Measurements from ENCODE around the gene UBAP1. TPM values are rescaled to one million over a fixed set of nuclear protein-coding genes. Genes with fewer than 3 reads are reported as not detected.
A peak's percentile ranks its signal among the peaks of the same experiment; 100 is the strongest.
"Not testable (repeated sequence)": the region's sequence is repeated elsewhere in the genome, so short reads cannot be mapped to it uniquely, and the experiment has no call there.

The UBAP1 gene
- total RNA-seq, 3 donors from 2014 or later, result 33.7 to 53.1 (median 38.2) TPM

DNA sequence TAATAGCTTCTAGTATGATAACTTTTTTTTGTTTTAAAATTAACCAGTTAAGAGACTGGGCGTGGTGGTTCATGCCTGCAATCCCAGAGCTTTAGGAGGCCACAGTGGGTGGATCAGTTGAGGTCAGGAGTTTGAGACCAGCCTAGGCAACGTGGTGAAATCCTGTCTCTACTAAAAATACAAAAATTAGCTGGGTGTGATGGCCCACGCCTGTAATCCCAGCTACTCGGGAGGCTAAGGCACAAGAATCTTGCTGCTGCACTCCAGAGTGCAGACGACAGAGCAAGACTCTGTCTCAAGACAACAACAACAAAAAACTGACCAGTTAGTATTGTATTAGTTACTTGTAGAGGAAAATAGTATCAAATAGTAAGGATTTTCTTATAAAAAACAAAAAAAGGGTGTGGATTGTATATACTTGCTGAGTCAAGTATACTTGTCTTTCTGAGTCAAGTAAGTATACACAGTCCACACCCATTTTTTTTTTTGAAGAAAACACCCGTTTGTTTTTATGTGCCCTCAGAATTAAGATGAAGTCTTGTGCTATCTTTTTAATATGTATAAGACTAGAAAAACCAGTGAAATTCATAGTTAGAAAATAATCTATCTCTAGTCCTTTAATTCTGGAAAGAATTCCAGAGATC, 25.3 kb downstream of the UBAP1 start:
- Histone ChIP-seq H3K9me3 (no peaks in the 10 kb centered on the region), H3K4me1 (ENCODE audit: low read depth) (no peaks in the 10 kb centered on the region), H3K4me3 (no peak overlapping the region), H3K36me3 (ENCODE audit: low read depth) (no peaks in the 10 kb centered on the region)
- TF ChIP-seq, protein P1, sequence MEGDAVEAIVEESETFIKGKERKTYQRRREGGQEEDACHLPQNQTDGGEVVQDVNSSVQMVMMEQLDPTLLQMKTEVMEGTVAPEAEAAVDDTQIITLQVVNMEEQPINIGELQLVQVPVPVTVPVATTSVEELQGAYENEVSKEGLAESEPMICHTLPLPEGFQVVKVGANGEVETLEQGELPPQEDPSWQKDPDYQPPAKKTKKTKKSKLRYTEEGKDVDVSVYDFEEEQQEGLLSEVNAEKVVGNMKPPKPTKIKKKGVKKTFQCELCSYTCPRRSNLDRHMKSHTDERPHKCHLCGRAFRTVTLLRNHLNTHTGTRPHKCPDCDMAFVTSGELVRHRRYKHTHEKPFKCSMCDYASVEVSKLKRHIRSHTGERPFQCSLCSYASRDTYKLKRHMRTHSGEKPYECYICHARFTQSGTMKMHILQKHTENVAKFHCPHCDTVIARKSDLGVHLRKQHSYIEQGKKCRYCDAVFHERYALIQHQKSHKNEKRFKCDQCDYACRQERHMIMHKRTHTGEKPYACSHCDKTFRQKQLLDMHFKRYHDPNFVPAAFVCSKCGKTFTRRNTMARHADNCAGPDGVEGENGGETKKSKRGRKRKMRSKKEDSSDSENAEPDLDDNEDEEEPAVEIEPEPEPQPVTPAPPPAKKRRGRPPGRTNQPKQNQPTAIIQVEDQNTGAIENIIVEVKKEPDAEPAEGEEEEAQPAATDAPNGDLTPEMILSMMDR (IDR thresholded peaks at IDR 0.05), result no peak
- intact Hi-C loops (cut with DNase I, micrococcal nuclease), result no loop called here
- ATAC-seq, result peak; percentile 37
- DNase-seq, result no peak

DNA sequence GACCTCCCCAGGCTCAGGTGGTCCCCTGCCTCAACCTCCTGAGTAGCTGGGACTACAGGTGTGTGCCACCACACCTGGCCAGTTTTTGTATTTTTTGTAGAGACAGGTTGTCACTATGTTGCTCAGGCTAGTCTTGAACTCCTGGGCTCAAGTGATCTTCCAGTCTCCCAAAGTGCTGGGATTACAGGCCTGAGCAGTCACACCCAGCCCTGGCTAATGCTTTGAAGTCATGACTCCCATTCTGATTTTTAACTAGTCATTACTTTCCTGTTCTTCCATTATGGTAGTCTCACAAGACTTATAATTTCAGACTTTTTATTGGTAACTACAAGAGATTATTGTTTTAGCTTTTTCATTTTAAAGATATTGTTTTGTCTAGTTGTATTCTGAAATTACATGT, 26.3 kb downstream of the UBAP1 start:
- H3K36me3 ChIP-seq (ENCODE audit: low read depth), result no peaks in the 10 kb centered on the region
- no peaks in the 10 kb centered on the region for H3K4me1 ChIP-seq (ENCODE audit: low read depth)
- TF ChIP-seq, protein P1 (IDR thresholded peaks at IDR 0.05), result no peak
- ATAC-seq (no peak), DNase-seq (no peak)
- intact Hi-C loops (cut with DNase I, micrococcal nuclease), result no loop called here
- H3K4me3 ChIP-seq, result no peak overlapping the region
- no peaks in the 10 kb centered on the region for H3K9me3 ChIP-seq

DNA sequence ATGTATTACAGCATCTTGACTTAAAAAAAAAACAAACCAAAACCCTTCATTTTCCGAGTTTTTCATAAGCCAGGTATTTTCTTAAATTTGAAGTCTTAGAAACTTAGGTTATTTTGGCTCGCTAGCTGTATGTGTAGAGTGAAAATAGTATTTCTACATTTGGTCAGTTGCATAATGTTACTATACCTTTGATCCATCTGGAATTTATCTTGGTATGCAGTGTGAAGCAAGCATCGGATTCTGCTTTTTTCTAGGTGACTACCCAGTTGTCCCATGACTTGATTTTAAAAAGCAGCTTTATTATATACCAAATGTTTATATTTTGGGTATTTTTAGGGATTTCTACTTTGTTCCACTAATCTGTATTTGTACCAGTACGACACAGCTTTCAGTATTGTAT, 27.7 kb downstream of the UBAP1 start:
- no peak overlapping the region for H3K4me3 ChIP-seq
- ATAC-seq, result no peak
- no peaks in the 10 kb centered on the region for H3K36me3 ChIP-seq (ENCODE audit: low read depth)
- TF ChIP-seq, protein P1 (IDR thresholded peaks at IDR 0.05), result no peak
- H3K9me3 ChIP-seq, result no peaks in the 10 kb centered on the region
- no peak for DNase-seq
- intact Hi-C loops (cut with DNase I, micrococcal nuclease), result no loop called here
- H3K4me1 ChIP-seq (ENCODE audit: low read depth), result no peaks in the 10 kb centered on the region

DNA sequence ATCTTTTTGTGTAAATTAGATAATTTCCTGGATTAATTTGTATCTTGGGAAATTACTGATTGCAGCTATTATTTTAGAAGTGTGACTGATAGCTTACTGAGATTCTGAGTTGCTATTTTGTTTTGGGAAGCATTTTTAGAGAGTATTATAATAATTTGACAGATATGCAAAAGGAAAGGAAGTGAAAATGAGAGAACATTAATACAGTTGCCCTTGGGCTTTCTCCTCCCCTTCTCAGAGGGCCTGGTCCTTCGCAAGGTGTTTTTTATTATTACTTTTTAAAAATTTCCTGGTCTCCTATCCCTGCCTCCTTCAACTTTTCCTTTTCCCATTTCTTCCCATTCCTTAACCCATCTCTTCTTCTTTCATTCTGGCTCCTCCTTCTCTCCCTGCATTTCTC, 32.6 kb downstream of the UBAP1 start:
- H3K9me3 ChIP-seq, result no peaks in the 10 kb centered on the region
- H3K4me1 ChIP-seq (ENCODE audit: low read depth), result no peaks in the 10 kb centered on the region
- no peak for DNase-seq
- no peak overlapping the region for H3K4me3 ChIP-seq
- H3K36me3 ChIP-seq (ENCODE audit: low read depth), result no peaks in the 10 kb centered on the region
- intact Hi-C loops (cut with DNase I, micrococcal nuclease), result no loop called here
- TF ChIP-seq, protein P1 (IDR thresholded peaks at IDR 0.05), result no peak
- no peak for ATAC-seq

DNA sequence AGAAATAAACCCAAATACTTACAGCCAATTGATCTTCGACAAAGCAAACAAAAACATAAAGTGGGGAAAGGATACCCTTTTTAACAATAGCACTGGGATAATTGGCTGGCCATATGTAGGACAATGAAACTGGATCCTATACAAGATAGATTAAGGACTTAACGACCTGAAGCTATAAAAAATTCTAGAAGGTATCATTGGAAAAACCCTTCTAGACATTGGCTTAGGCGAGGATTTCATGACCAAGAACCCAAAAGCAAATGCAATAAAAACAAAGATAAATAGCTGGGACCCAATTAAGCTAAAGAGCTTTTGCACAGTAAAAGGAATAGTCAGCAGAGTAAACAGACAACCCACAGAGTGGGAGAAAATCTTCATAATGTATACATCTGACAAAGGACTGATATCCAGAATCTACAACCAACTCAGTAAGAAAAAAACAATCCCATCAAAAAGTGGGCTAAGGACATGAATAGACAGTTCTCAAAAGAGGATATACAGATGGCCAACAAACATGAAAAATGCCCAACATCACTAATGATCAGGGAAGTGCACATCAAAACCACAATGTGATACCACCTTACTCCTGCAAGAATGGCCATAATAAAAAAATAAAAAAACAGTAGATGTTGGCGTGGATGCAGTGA, 35.6 kb downstream of the UBAP1 start:
- ATAC-seq; DNase-seq; H3K4me3 ChIP-seq; H3K4me1 ChIP-seq (ENCODE audit: low read depth); intact Hi-C loops (cut with DNase I, micrococcal nuclease); H3K9me3 ChIP-seq; H3K36me3 ChIP-seq (ENCODE audit: low read depth): not testable (repeated sequence)

DNA sequence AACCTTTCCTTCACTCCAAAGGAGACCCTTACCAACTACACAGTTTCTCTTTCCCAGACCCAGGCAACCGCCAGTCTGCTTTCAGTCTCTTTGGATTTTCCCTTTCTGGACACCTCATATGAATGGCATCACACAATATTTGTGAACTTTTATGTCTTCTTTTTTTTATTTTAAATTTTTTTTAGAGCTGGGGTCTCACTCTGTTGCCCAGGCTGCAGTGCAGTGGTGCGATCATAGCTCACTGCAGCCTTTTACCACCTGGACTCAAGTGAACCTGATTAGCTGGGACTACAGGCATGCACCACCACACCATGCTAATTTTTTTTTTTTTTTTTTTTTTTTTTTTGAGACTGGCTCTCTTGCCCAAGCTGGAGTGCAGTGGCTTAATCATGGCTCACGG, 37.5 kb downstream of the UBAP1 start:
- Histone ChIP-seq H3K4me3 (no peak overlapping the region), H3K4me1 (ENCODE audit: low read depth) (no peaks in the 10 kb centered on the region), H3K9me3 (no peaks in the 10 kb centered on the region), H3K36me3 (ENCODE audit: low read depth) (no peaks in the 10 kb centered on the region)
- no peak for ATAC-seq
- TF ChIP-seq, protein P1 (IDR thresholded peaks at IDR 0.05), result no peak
- no peak for DNase-seq
- intact Hi-C loops (cut with DNase I, micrococcal nuclease), result no loop called here

DNA sequence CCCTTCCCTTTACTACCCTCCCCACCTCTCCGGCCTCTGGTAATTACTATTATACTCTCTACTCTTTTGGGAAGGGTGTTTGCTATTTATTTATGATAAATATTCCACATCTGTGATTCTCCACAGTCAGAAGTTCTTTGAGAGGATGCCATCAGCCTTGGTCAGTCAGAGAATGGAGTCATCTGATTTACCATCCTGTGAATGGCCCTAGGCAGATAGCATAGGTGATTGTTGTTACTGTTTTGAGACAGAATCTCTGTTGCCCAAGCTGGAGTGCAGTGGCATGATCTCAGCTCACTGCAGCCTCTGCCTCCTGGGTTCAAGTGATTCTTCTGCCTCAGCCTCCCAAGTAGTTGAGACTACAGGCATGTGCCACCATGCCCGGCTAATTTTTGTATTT, 38.2 kb downstream of the UBAP1 start:
- DNase-seq; H3K4me3 ChIP-seq; H3K4me1 ChIP-seq (ENCODE audit: low read depth); ATAC-seq; intact Hi-C loops (cut with DNase I, micrococcal nuclease); H3K36me3 ChIP-seq (ENCODE audit: low read depth); H3K9me3 ChIP-seq: not testable (repeated sequence)
